GM19035 (cell line): ENCODE results near the gene CCDC180.
"Not testable (repeated sequence)": the region's sequence is repeated elsewhere in the genome, so short reads cannot be mapped to it uniquely, and the experiment has no call there.

Source experiments
- ATAC-seq: cut with Tn5 transposase; IDR thresholded peaks from one replicate; pipeline ENCODE4 v1.9.1; 2021; ENCODE audit not compliant: unreplicated experiment

The CCDC180 gene

GRCh38 chr9:97307500-97308163 is at the start of gene CCDC180:
Gene CCDC180 (plus strand): TSS chr9:97307659. CDS start chr9:97308064, 405 bp downstream.
- no peak for ATAC-seq

GRCh38 chr9:97259834-97260514 is 47.5 kb upstream of the CCDC180 start:
- ATAC-seq, result not testable (repeated sequence)

- ATAC-seq, result no peak
These were observed 36.2 kb upstream of the CCDC180 start for GRCh38 chr9:97271292-97271691.

- ATAC-seq, result no peak
These were observed 35.4 kb upstream of the CCDC180 start for GRCh38 chr9:97272072-97272471.

- ATAC-seq, result no peak
These were observed 31.1 kb upstream of the CCDC180 start for GRCh38 chr9:97276310-97276852.

GRCh38 chr9:97277953-97278352 is 29.5 kb upstream of the CCDC180 start:
- ATAC-seq, result no peak

GRCh38 chr9:97280755-97281330 is 26.6 kb upstream of the CCDC180 start:
- no peak for ATAC-seq

- no peak for ATAC-seq
These were observed 23.7 kb upstream of the CCDC180 start for GRCh38 chr9:97283768-97284167.

GRCh38 chr9:97284798-97285197 is 22.7 kb upstream of the CCDC180 start:
- no peak for ATAC-seq

GRCh38 chr9:97292200-97292599 is 15.3 kb upstream of the CCDC180 start:
- ATAC-seq, result no peak

GRCh38 chr9:97293207-97293721 is 14.2 kb upstream of the CCDC180 start:
- no peak for ATAC-seq

GRCh38 chr9:97293818-97294217 is 13.6 kb upstream of the CCDC180 start:
- no peak for ATAC-seq

GRCh38 chr9:97297889-97298288 is 9.6 kb upstream of the CCDC180 start:
- ATAC-seq, result no peak

- ATAC-seq, result peak; percentile 82
These were observed 7.5 kb upstream of the CCDC180 start for GRCh38 chr9:97299809-97300414.

GRCh38 chr9:97300586-97300985 is 6.9 kb upstream of the CCDC180 start:
- no peak for ATAC-seq

GRCh38 chr9:97301974-97302373 is 5.5 kb upstream of the CCDC180 start:
- no peak for ATAC-seq

GRCh38 chr9:97304586-97304985 is 2.9 kb upstream of the CCDC180 start:
- ATAC-seq, result no peak

GRCh38 chr9:97305501-97306298 is 1.8 kb upstream of the CCDC180 start:
- ATAC-seq, result no peak

GRCh38 chr9:97307091-97307490 is 368 bp upstream of the CCDC180 start:
- ATAC-seq, result no peak

GRCh38 chr9:97309260-97309659 is 1.8 kb downstream of the CCDC180 start:
- ATAC-seq, result no peak

GRCh38 chr9:97310023-97310422 is 2.6 kb downstream of the CCDC180 start:
- no peak for ATAC-seq
